Epithelial cell of esophagus (primary cell): ENCODE measurements around the gene ELF2.
"Not testable (repeated sequence)": the region's sequence is repeated elsewhere in the genome, so short reads cannot be mapped to it uniquely, and the experiment has no call there.

Source experiments
- DNase-seq: peaks from one replicate; pipeline ENCODE4 v3.0.0; 2010; ENCODE audit warnings: low read depth
- H3K4me3 ChIP-seq: 2 replicates; pipeline ENCODE4 v1.5.1; 2011; ENCODE audit warnings: mild to moderate bottlenecking, low read length, control low read depth
- CTCF ChIP-seq: IDR thresholded peaks from 2 replicates; pipeline ENCODE4 v1.5.1; 2011; ENCODE audit warnings: low read depth, mild to moderate bottlenecking, low read length, control low read depth, inconsistent platforms; ENCODE audit not compliant: insufficient read depth; ENCODE audit errors: missing control alignments

The ELF2 gene

GRCh38 chr4:139167774-139168444 lies 9.1 kb downstream of the ELF2 start:
- no peak overlapping the region for H3K4me3 ChIP-seq
- peak; percentile 97 for DNase-seq
- TF ChIP-seq CTCF: peak; percentile 71

- TF ChIP-seq CTCF: no peak
- H3K4me3 ChIP-seq: no peak overlapping the region
- no peak for DNase-seq
Observed at GRCh38 chr4:139164731-139165130, 12.3 kb downstream of the ELF2 start.

GRCh38 chr4:139163806-139164206 lies 13.2 kb downstream of the ELF2 start:
- no peak overlapping the region for H3K4me3 ChIP-seq
- TF ChIP-seq CTCF: no peak
- DNase-seq: no peak

GRCh38 chr4:139157977-139158376 lies 19.0 kb downstream of the ELF2 start:
- H3K4me3 ChIP-seq, DNase-seq: not testable (repeated sequence)

GRCh38 chr4:139154952-139155557 lies 22.0 kb downstream of the ELF2 start:
- no peak for TF ChIP-seq CTCF
- no peak overlapping the region for H3K4me3 ChIP-seq
- no peak for DNase-seq

GRCh38 chr4:139154538-139154937 lies 22.5 kb downstream of the ELF2 start:
- H3K4me3 ChIP-seq: no peak overlapping the region
- DNase-seq: no peak
- TF ChIP-seq CTCF: no peak

GRCh38 chr4:139154134-139154421 lies 22.9 kb downstream of the ELF2 start:
- DNase-seq: no peak
- TF ChIP-seq CTCF: no peak
- H3K4me3 ChIP-seq: no peak overlapping the region
